Lung (tissue), 12 donors: ENCODE data around the gene LYPD6B. TPM values are rescaled to one million over a fixed set of nuclear protein-coding genes. Genes with fewer than 3 reads are reported as not detected.

Experiments used
- ATAC-seq: fragments of 200-7000 bp; cut with Tn5 transposase; one replicate; pipeline ENCODE4 v1.9.1; 2020; ENCODE audit warnings: moderate number of reproducible peaks; ENCODE audit not compliant: insufficient read depth, low FRiP score
- DNase-seq, 3 donors: peaks; one replicate each; pipeline ENCODE4 v3.0.0-alpha.2; 2013 to 2017
- H3K27ac ChIP-seq, 2 donors: one replicate each; pipeline ENCODE4 v1.5.1; 2013; ENCODE audit warnings: mild to moderate bottlenecking in 2 of 2, moderate library complexity in 2 of 2, control low read depth in 1 of 2, inconsistent platforms in 1 of 2, low read depth in 1 of 2, low read length in 1 of 2
- H3K27me3 ChIP-seq, 3 donors: one replicate each; pipeline ENCODE4 v1.5.1; 2013; ENCODE audit warnings: low read length in 2 of 3; ENCODE audit not compliant: control insufficient read depth in 3 of 3, insufficient read depth in 3 of 3
- H3K36me3 ChIP-seq, 4 donors: one replicate each; pipeline ENCODE4 v1.5.1; 2013; ENCODE audit warnings: low read length in 4 of 4, mild to moderate bottlenecking in 1 of 4, moderate library complexity in 1 of 4; ENCODE audit not compliant: control insufficient read depth in 4 of 4, insufficient read depth in 4 of 4
- H3K4me1 ChIP-seq, 5 donors: one replicate each; pipeline ENCODE4 v1.5.1; 2013; ENCODE audit warnings: low read length in 5 of 5, mild to moderate bottlenecking in 2 of 5, moderate library complexity in 1 of 5; ENCODE audit not compliant: control insufficient read depth in 5 of 5, insufficient read depth in 5 of 5
- H3K4me3 ChIP-seq: one replicate; pipeline ENCODE4 v1.5.1; 2013; ENCODE audit warnings: mild to moderate bottlenecking, control low read depth, moderate library complexity
- H3K9ac ChIP-seq, 2 donors: one replicate each; pipeline ENCODE4 v1.5.1; 2013; ENCODE audit warnings: low read length in 2 of 2, control low read depth in 1 of 2; ENCODE audit not compliant: insufficient read depth in 1 of 2
- H3K9me3 ChIP-seq, 4 donors: one replicate each; pipeline ENCODE4 v1.5.1; 2013; ENCODE audit warnings: low read length in 3 of 4, mild to moderate bottlenecking in 1 of 4, moderate library complexity in 1 of 4; ENCODE audit not compliant: control insufficient read depth in 4 of 4, insufficient read depth in 3 of 4
- WGBS, 2 donors: extraction: QIAGEN DNeasy Blood & Tissue Kit; methylation state at CpG; one replicate each; pipeline ENCODE4 v1.1.7; 2013; 5-methylcytosine and 5-hydroxymethylcytosine counted together
- polyA plus RNA-seq, 2 donors: library from polyadenylated mRNA; stranded (reverse); fragments of 200-250 nt; gene quantifications; one replicate each; pipeline ENCODE4 v1.2.1, GENCODE V29; 2013
- total RNA-seq, 2 donors: library from RNA; depleted of rRNA in 1 of 2; stranded (reverse); fragments of >200 nt in 1 of 2; gene quantifications; one replicate each; pipeline ENCODE4 v1.2.1, GENCODE V29; 2014 to 2021
- TF ChIP-seq, protein P1 (sequence below): IDR thresholded peaks from 2 replicates; pipeline ENCODE4 v1.5.1; 2012; ENCODE audit warnings: mild to moderate bottlenecking; ENCODE audit errors: control extremely low read depth, extremely low read depth
- donor health status: control.
- donor health status: control.
- donor health status: Bipolar disorder and iron deficiency.
- donor health status: healthy.
- donor health status: DM: yes; HTN: yes; CAD: no.

The LYPD6B gene
- total and polyA plus RNA-seq, 4 donors = 2.5 to 12.4 (median 3.4) TPM

DNA sequence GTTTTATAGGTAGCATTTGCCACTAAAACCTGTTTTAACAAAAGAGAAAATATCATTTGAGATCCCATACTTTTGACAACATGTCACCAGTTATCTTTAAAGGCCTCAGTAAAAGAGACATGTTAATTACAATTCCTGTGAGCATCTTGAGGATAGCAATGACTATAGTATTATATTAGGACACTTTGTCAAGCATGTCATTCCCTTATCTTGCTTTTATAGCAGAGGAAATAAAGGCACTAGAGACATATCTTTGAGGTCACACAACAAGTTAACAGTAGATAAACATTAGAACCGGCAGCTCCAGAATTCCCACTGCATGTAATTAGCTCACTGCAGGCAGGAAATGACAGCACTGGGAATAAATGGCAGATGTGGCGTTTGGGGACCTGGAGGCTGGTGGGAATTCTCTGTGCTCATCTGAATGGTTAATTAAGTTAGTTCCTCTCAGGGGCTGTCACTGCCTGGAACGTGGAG, 25.9 kb downstream of the LYPD6B start:
- Histone ChIP-seq H3K27ac (no peak overlapping the region), H3K9ac (no peak overlapping the region), H3K4me1 (peaks cover 0 to 27% (median 7%) of the 10 kb centered on the region in 5 donors), H3K4me3 (no peak overlapping the region), H3K9me3 (no peaks in the 10 kb centered on the region), H3K36me3 (no peaks in the 10 kb centered on the region), H3K27me3 (no peaks in the 10 kb centered on the region)
- DNase-seq (peak in 2 of 3 donors; percentile 57 to 59), ATAC-seq (no peak)
- 53 to 67% methylated on average over 3 of the region's 3 CpGs for WGBS, 2 donors
- TF ChIP-seq, protein P1, sequence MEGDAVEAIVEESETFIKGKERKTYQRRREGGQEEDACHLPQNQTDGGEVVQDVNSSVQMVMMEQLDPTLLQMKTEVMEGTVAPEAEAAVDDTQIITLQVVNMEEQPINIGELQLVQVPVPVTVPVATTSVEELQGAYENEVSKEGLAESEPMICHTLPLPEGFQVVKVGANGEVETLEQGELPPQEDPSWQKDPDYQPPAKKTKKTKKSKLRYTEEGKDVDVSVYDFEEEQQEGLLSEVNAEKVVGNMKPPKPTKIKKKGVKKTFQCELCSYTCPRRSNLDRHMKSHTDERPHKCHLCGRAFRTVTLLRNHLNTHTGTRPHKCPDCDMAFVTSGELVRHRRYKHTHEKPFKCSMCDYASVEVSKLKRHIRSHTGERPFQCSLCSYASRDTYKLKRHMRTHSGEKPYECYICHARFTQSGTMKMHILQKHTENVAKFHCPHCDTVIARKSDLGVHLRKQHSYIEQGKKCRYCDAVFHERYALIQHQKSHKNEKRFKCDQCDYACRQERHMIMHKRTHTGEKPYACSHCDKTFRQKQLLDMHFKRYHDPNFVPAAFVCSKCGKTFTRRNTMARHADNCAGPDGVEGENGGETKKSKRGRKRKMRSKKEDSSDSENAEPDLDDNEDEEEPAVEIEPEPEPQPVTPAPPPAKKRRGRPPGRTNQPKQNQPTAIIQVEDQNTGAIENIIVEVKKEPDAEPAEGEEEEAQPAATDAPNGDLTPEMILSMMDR = no peak

DNA sequence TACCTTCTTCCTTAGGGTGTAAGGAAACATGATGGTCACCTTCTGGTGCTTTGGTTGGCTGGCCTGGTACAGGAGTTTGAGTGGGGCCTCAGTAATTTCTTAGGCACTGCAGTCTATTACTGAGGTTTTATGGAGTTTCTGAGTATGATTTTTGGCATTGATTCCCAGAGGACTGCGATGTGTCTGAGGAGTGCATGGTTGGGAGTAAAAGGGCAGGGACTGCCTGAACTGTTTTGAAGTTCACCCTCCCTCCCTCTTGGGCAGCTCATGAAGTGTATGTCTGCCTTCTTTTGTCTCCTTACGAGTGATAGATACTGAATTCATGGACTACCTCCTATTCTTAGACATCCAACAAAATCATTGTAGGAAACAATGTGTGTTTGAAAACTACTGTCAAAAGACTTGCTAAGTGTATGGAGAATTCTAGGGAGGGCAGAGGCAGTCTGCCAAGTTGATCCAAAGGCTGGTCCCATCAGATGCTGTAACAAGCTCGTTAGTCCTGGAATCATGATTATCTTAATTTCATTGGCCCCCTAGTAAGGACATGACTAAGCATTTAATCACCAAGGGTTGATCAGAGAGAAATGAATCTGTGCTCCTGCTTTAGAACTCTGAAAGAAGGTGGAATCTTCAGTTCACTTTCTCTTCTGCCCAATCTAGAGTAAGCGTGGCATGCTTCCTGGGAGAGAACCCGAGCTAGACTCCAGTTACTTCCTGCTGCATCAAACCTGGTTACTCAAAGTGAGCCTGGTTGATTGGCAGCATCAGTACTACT, 26.5 kb downstream of the LYPD6B start:
- no peak for ATAC-seq
- Histone ChIP-seq H3K4me1 (peaks cover 0 to 33% (median 8%) of the 10 kb centered on the region in 5 donors), H3K27ac (no peak overlapping the region), H3K36me3 (no peaks in the 10 kb centered on the region), H3K4me3 (no peak overlapping the region), H3K27me3 (no peaks in the 10 kb centered on the region), H3K9ac (no peak overlapping the region), H3K9me3 (no peaks in the 10 kb centered on the region)
- TF ChIP-seq, protein P1 = no peak
- 73 to 81% methylated on average over 5 of the region's 5 CpGs for WGBS, 2 donors
- peak in 2 of 3 donors; percentile 75 to 78 for DNase-seq

DNA sequence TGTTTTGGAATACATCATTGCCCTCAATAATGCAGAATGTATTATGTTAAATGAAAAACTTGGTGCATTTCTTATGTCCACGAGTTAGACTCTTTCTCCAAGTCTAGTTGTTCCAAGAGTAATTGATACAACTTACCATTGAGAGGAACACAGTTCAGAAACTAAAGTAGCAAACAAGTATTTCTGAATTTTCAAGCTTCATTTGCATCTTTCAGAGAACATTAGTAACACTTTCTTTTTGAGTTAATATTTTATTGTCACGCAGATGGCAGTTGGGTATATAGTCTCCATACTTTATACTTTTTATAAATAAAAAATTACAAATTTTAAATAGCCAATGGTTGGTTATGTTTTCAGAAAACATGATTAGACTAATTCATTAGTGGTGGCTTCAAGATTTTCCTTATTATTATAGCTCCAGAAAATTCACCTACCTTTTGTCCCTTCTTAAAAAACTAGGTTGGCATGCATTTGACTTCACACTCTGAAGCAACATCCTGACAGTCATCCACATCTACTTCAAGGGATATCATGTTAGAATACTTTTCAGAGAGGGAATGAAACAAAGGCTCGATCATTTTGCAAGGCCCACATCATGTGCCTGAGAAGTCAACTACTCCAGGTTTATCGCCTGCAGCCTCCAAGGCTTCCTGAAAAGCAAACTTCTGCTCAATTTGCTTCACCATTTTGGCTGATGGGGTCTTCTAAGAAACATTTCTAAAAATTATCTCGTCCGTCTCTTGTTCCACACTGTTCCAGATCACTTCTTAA, 29.9 kb downstream of the LYPD6B start:
- WGBS, 2 donors = 70 to 76% methylated on average over 6 of the region's 6 CpGs
- Histone ChIP-seq H3K9me3 (no peaks in the 10 kb centered on the region), H3K9ac (no peak overlapping the region), H3K27me3 (no peaks in the 10 kb centered on the region), H3K4me1 (peaks cover 0 to 44% (median 12%) of the 10 kb centered on the region in 5 donors), H3K4me3 (no peak overlapping the region), H3K36me3 (no peaks in the 10 kb centered on the region), H3K27ac (no peak overlapping the region)
- DNase-seq (no peak), ATAC-seq (no peak)
- TF ChIP-seq, protein P1 = no peak
